ENCODE data around the gene RSPRY1.

GRCh38 chr16:57258226-57258909, 72.2 kb downstream of the RSPRY1 start:
- TF ChIP-seq CTCF (IDR thresholded peaks at IDR 0.05) (no peak), POLR2A (IDR thresholded peaks at IDR 0.05) (no peak)

Measured in uterus (tissue), 2 donors.